BJ (cell line): Measurements from ENCODE around the gene DAPK2. TPM values are rescaled to one million over a fixed set of nuclear protein-coding genes. Genes with fewer than 3 reads are reported as not detected.
A peak's percentile ranks its signal among the peaks of the same experiment; 100 is the strongest.

ENCODE experiments used
- CTCF ChIA-PET: fragments of 350-600 bp; formaldehyde crosslinking; extraction: SDS; loops from one replicate; lab custom pipeline; 2021; ENCODE audit warnings: antibody characterized with exemption, inconsistent platforms; lab: Yijun Ruan, JAX
- POLR2A ChIA-PET: fragments of 300-600 bp; sonication (Branson Sonifier 250); formaldehyde crosslinking; extraction: SDS; loops from one replicate; lab custom pipeline; 2021; ENCODE audit warnings: antibody characterized with exemption; lab: Charles Lee
- DNase-seq: peaks from one replicate; pipeline ENCODE4 v3.0.0-alpha.2; 2011; ENCODE audit warnings: low read depth
- H3K27me3 ChIP-seq: 2 replicates; pipeline ENCODE4 v1.6.0; 2011; ENCODE audit warnings: low read length; ENCODE audit not compliant: control insufficient read depth, insufficient read depth
- H3K36me3 ChIP-seq: 2 replicates; pipeline ENCODE4 v1.5.1; 2011; ENCODE audit warnings: low read length; ENCODE audit not compliant: control insufficient read depth, insufficient read depth
- H3K4me3 ChIP-seq: 2 replicates; pipeline ENCODE4 v1.5.1; 2011; ENCODE audit warnings: low read depth, mild to moderate bottlenecking, control low read depth, low read length
- CTCF ChIP-seq: IDR thresholded peaks from 2 replicates; pipeline ENCODE4 v1.5.1; 2011; ENCODE audit warnings: low read depth, mild to moderate bottlenecking, control low read depth, inconsistent platforms, low read length, moderate library complexity; ENCODE audit not compliant: insufficient read depth
- polyA plus RNA-seq: library from polyadenylated mRNA; depleted of rRNA; stranded (reverse); fragments of >200 nt; gene quantifications from 2 replicates; pipeline ENCODE4 v1.2.3, GENCODE V29; 2011

The DAPK2 gene
- polyA plus RNA-seq, 1 experiment = 12.4 TPM

DNA sequence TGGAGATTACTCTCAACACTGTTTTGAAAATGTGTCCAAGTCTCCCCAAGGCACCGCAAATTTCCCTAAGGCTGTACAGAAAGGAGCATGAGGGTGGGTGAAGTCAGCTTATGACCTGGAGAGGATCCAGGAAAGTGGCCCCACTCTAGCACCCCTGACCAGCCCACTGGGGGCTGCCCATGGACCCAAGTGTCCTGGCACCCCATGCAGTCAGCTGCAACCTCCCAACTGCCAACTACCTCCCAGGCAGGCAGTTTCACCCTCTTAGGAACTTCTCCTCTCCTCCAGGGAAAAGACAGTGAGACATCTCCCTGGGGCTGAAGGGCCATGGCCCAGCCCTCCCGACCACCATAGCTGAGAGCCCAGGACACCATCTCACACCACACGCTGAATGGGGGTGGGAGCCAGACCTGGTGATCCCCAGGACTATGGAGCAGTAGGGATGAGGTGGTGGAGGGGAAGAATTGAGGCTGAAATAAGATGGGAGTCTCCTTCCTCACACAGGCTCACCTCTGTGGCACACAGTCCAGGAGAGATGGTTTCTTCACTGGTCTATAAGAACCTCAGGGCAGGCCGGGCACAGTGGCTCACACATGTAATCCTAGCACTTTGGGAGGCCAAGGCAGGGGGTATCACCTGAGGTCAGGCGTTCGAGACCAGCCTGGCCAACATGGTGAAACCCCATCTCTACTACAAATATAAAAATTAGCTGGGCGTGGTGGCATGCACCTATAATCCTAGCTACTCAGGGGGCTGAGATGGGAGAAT, 104.4 kb downstream of the DAPK2 start:
- Histone ChIP-seq H3K4me3 (no peak overlapping the region), H3K36me3 (no peaks in the 10 kb centered on the region), H3K27me3 (no peaks in the 10 kb centered on the region)
- no peak for DNase-seq
- TF ChIP-seq CTCF = no peak
- POLR2A ChIA-PET = no interaction called here
- CTCF ChIA-PET = interaction anchor here (0.8 to 1.4 kb wide), 5 partner anchors 8 to 42 kb away, joined by 3 to 10 read pairs (median 4); no protein-coding TSS in a partner anchor

- no peak for DNase-seq
- H3K36me3 ChIP-seq = no peaks in the 10 kb centered on the region
- H3K4me3 ChIP-seq = no peak overlapping the region
- POLR2A ChIA-PET = no interaction called here
- no peak for TF ChIP-seq CTCF
- CTCF ChIA-PET = interaction anchor here (0.7 to 1.6 kb wide), 10 partner anchors 8 to 189 kb away, joined by 3 to 10 read pairs (median 3); no protein-coding TSS in a partner anchor
- no peaks in the 10 kb centered on the region for H3K27me3 ChIP-seq
These were observed 105.2 kb downstream of the DAPK2 start for GRCh38 chr15:63940966-63941620.

DNA sequence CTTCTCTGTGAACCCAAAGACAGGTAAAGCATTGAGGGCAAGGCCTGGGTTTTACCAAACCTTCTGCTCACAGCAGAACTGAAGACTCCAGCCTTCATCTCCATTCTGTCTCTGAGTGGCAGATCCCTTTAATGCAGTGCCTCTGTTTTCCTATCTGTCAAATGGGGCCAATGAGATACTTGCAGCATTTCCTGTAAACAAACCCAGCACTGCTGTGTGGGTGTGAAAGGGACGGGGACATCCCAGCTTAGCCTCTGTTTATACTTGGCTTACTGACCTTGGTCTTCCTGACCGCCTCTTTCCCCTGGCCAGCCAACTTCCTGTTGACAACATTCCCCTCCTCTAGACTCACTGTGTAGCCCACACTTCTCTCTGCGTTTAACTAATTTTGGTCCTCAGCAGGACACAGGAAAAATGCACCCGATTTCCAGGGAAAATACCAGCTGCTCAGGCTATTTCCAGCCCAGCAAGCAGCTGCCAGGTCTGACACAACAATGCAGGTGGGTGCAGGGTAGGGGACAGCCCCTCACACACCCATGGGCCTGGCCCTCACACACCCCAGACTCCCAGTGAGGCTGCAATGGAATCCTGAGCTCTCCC, 106.7 kb downstream of the DAPK2 start:
- DNase-seq = peak; percentile 71
- Histone ChIP-seq H3K27me3 (no peaks in the 10 kb centered on the region), H3K36me3 (no peaks in the 10 kb centered on the region), H3K4me3 (no peak overlapping the region)
- POLR2A ChIA-PET = no interaction called here
- CTCF ChIA-PET = interaction anchor here (0.8 to 1.6 kb wide), 6 partner anchors 11 to 187 kb away, joined by 3 to 4 read pairs (median 3); partner anchors contain the start of gene DAPK2
- no peak for TF ChIP-seq CTCF

DNA sequence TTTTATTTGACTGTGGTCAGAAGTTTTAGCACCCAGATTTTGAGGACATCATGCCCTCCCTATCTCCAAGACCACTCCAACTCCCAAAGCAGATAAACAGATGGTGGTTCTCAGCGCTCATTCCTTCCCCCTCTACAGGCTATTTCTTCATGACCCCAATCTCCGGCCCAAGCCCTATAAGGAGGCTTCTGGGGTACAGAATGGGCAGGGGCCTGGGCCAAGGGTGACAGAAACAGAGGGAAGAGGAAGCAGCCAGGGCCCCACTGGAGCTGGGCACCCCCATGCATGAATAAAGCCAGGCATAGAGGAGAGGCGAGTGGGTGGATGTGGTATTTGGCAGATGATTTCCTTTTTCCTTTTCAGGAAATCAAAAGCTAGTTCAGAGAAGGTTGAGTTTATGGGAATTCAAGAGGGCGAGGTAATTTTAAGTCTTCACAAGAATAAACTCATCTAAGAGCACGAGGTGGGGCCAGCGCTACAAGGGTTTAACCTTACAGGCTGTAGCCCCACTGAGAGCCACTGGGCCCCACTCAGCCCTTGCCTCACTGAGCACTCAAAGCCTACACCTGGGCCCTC, 107.7 kb downstream of the DAPK2 start:
- H3K4me3 ChIP-seq = no peak overlapping the region
- no peak for TF ChIP-seq CTCF
- POLR2A ChIA-PET = no interaction called here
- CTCF ChIA-PET = interaction anchor here (1.2 kb wide), 1 partner anchor 30 kb away, joined by 3 read pairs; no protein-coding TSS in a partner anchor
- DNase-seq = no peak
- H3K36me3 ChIP-seq = no peaks in the 10 kb centered on the region
- no peaks in the 10 kb centered on the region for H3K27me3 ChIP-seq
